Gastrocnemius medialis (tissue), 4 donors: Measurements from ENCODE around the gene MN1. TPM values are rescaled to one million over a fixed set of nuclear protein-coding genes. Genes with fewer than 3 reads are reported as not detected.

Experiments
- ATAC-seq, 2 donors: fragments of 150-250 bp; one replicate each; pipeline ENCODE4 v1.9.1; 2016
- DNase-seq, 2 donors: peaks; one replicate each; pipeline ENCODE4 v3.0.0-alpha.2; 2019
- H3K27ac ChIP-seq, 4 donors: fragments of 200-600 bp; sonication (generic); 1 replicate in 1 of 4; 2 replicates in 3 of 4; pipeline ENCODE4 v1.5.1; 2016 to 2018; ENCODE audit warnings: mild to moderate bottlenecking in 2 of 4, moderate library complexity in 1 of 4
- H3K27me3 ChIP-seq, 3 donors: fragments of 200-600 bp; sonication (generic) in 2 of 3; 1 replicate in 1 of 3; 2 replicates in 2 of 3; pipeline versions ENCODE4 v1.5.1 to v1.6.0; 2016 to 2019; ENCODE audit warnings: mild to moderate bottlenecking in 1 of 3, moderate library complexity in 1 of 3
- H3K36me3 ChIP-seq, 2 donors: fragments of 200-600 bp; sonication (generic) in 1 of 2; one replicate each; pipeline ENCODE4 v1.5.1; 2017 to 2018
- H3K4me1 ChIP-seq, 2 donors: fragments of 200-600 bp; sonication (generic) in 1 of 2; one replicate each; pipeline ENCODE4 v1.5.1; 2016 to 2017; ENCODE audit warnings: mild to moderate bottlenecking in 2 of 2
- H3K4me3 ChIP-seq, 4 donors: fragments of 200-600 bp; sonication (generic) in 3 of 4; 1 replicate in 1 of 4; 2 replicates in 3 of 4; pipeline ENCODE4 v1.5.1; 2016 to 2019; ENCODE audit warnings: mild to moderate bottlenecking in 2 of 4
- H3K9me3 ChIP-seq, 3 donors: fragments of 200-600 bp; sonication (generic) in 2 of 3; 1 replicate in 1 of 3; 2 replicates in 2 of 3; pipeline ENCODE4 v1.5.1; 2016 to 2019
- POLR2A ChIP-seq, 2 donors: fragments of 450-650 bp; IDR thresholded peaks; one replicate each; pipeline ENCODE4 v1.6.1; 2017; ENCODE audit warnings: antibody characterized with exemption in 2 of 2, mild to moderate bottlenecking in 2 of 2, moderate library complexity in 2 of 2
- in situ Hi-C, 4 donors: fragments of 200-750 bp; cut with MboI; loops; one replicate each; pipeline versions ENCODE4 v1.15.0 to v1.8.0; 2017; ENCODE audit warnings: low sequenced_read_pairs in 4 of 4
- intact Hi-C: fragments of 100-400 bp; cut with DNase I; formaldehyde crosslinking; loops from one replicate; pipeline ENCODE4 v1.15.1; 2023; ENCODE audit warnings: low total_unique reads
- total RNA-seq, 4 donors: library from RNA; depleted of rRNA; stranded (reverse); fragments of >200 nt; gene quantifications; one replicate each; pipeline versions ENCODE4 v1.1.0 to v1.2.3, GENCODE V29; 2016
- TF ChIP-seq, protein P1 (sequence below), 5 experiments: fragments of 450-650 bp in 3 of 5; fragments of 200-600 bp in 2 of 5; sonication (generic) in 2 of 5; IDR thresholded peaks in 4 of 5; conservative IDR thresholded peaks in 1 of 5; 1 replicate in 4 of 5; 2 replicates in 1 of 5; pipeline ENCODE4 v1.5.1; 2016 to 2019; ENCODE audit warnings: antibody characterized with exemption in 5 of 5, mild to moderate bottlenecking in 3 of 5, moderate library complexity in 3 of 5

The MN1 gene
- total RNA-seq, 4 donors from 2014 or later: 8.8 to 40.0 (median 36.6) TPM

DNA sequence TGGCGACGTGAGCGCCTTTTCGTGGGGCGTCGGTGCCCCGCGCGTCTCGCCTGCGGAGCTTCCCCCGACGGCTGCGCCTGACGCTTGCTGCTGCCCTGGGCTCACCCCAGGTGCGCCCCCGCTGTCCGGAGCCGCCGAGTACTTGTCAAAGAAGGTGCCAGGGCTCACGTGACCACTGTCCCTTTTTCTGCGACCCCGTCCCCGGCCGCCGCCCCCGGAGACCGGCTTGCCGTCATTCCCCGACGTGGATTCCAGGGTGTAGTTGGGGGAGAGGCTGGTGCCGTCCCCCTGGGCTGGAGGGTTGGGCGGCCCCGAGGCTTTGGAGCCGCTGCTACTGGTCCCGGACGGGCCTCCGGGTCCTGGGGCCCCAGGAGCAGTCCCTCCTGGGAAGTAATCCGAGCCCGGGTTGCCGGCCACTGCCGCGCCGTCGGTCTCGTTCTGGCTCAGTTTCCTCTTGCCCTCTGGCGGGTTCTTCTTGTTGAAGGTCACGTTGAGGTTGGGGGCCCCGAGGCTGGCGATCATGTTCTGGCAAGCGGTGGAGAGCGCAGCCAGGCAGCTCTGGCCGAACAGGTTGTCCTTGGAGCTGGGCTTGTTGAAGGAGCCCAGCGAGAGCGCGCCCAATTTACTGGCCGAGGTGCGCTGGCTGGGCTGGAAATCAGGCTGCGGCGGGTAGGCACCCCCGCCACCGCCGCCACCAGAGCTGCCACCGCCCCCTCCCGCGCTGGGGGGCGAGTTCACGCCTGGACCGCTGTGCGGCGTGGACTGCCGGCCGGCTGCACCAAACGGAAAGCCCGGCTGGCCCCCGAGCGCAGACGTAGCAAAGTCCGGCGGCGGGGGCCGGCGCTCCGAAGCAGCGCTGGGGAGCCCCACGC, 3.8 kb downstream of the MN1 start:
- Histone ChIP-seq H3K36me3 (no peaks in the 10 kb centered on the region), H3K4me3 (peak overlapping the region; percentile 78 to 99 (median 84)), H3K4me1 (peaks cover 40 to 78% of the 10 kb centered on the region in 2 donors), H3K27me3 (no peaks in the 10 kb centered on the region), H3K9me3 (no peaks in the 10 kb centered on the region), H3K27ac (peak overlapping the region; percentile 90 to 95 (median 94))
- DNase-seq: peak in 1 of 2 donors; percentile 86
- intact Hi-C loops (no loop called here), in situ Hi-C loops (loop anchor here in 1 of 4 donors (25.0 kb wide), 1 partner anchor 160 kb away; no protein-coding TSS in a partner anchor)
- TF ChIP-seq, protein P1, sequence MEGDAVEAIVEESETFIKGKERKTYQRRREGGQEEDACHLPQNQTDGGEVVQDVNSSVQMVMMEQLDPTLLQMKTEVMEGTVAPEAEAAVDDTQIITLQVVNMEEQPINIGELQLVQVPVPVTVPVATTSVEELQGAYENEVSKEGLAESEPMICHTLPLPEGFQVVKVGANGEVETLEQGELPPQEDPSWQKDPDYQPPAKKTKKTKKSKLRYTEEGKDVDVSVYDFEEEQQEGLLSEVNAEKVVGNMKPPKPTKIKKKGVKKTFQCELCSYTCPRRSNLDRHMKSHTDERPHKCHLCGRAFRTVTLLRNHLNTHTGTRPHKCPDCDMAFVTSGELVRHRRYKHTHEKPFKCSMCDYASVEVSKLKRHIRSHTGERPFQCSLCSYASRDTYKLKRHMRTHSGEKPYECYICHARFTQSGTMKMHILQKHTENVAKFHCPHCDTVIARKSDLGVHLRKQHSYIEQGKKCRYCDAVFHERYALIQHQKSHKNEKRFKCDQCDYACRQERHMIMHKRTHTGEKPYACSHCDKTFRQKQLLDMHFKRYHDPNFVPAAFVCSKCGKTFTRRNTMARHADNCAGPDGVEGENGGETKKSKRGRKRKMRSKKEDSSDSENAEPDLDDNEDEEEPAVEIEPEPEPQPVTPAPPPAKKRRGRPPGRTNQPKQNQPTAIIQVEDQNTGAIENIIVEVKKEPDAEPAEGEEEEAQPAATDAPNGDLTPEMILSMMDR (IDR thresholded peaks at IDR 0.05 in 4 of 5, conservative IDR thresholded peaks at IDR 0.05 in 1 of 5): no peak
- TF ChIP-seq POLR2A (IDR thresholded peaks at IDR 0.05): peak; percentile 10 to 24
- peak; percentile 21 to 31 for ATAC-seq

DNA sequence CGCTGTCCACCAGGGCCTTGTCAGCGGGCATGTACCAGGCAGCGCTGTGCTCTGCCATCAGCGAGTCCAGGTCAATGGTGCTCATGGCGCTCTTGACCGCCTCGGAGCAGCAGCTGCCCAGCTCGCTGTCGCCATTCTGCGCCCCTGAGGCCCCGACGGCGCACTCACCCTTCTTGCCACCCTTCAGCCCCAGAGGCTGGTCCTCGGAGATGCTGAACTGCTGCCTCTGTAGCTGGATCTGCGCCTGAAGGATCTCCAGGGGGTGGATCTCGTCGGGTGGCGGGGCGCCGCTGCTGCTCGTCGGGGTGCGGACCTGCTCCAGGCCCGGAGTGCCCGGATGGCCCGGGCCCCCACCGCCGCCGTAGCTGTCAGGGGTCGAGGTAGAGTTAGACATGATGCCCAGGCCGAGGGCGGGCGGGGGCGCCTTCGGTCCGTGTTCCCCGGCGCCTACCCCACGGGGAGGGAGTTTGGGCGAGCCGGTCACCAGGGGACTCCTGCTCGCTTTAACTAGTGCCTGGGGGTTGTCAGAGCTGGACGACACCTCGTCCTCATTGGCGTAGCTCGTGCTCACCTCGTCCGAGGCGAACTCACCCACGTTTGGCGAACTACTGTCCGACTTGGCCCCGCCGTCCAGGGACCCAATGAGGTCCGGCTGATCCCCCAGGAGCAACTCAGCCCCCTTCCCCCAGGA, 4.6 kb downstream of the MN1 start:
- no peaks in the 10 kb centered on the region for H3K27me3 ChIP-seq
- intact Hi-C loops (no loop called here), in situ Hi-C loops (loop anchor here in 1 of 4 donors (25.0 kb wide), 1 partner anchor 160 kb away; no protein-coding TSS in a partner anchor)
- peak overlapping the region; percentile 90 to 95 (median 94) for H3K27ac ChIP-seq
- TF ChIP-seq POLR2A (IDR thresholded peaks at IDR 0.05): no peak
- TF ChIP-seq, protein P1 (IDR thresholded peaks at IDR 0.05 in 4 of 5, conservative IDR thresholded peaks at IDR 0.05 in 1 of 5): no peak
- H3K4me1 ChIP-seq: peaks cover 41 to 77% of the 10 kb centered on the region in 2 donors
- ATAC-seq (no peak), DNase-seq (peak in 1 of 2 donors; percentile 58)
- peak overlapping the region; percentile 78 to 99 (median 84) for H3K4me3 ChIP-seq
- H3K9me3 ChIP-seq: no peaks in the 10 kb centered on the region
- no peaks in the 10 kb centered on the region for H3K36me3 ChIP-seq

DNA sequence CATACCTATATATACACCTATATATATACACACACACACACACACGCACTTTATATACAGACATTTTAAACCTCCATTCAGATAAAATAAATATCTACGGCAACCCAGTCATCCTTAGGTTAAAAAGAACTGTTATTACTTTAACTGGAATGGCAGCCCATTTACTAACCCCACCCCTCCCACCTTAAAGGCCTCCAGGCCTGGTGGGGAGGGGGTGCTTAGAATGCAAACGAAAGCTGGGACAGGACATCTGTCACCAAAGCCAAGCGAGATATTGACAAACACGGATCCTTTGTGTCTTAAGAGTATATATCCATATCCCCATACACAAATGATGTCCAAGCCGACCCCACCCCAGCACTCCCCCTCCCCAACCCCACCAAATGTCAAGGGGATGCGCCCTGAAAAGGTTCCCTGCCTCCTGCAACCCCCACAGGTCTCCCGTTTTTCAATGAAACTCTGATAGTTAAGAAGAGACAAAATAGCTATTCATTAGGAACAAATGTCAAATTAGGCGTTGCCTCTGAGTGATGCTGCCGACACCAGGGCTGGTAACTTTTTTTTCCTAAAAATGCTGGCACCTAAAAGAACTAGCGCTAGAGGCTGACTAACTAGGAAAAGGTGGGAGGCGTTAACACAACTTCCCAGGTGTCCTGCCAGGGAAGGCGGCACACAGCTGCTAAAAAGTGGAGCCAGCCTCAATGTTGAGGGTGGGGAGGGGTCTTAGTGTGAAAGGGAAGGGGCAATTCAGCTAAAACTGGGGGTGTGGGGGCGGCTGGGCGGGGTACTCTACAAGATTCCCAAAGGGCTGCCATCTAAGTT, 5.6 kb downstream of the MN1 start:
- no peak for ATAC-seq
- peak overlapping the region; percentile 90 to 95 (median 94) for H3K27ac ChIP-seq
- H3K9me3 ChIP-seq: no peaks in the 10 kb centered on the region
- no peaks in the 10 kb centered on the region for H3K36me3 ChIP-seq
- H3K4me1 ChIP-seq: peaks cover 52 to 88% of the 10 kb centered on the region in 2 donors
- no peaks in the 10 kb centered on the region for H3K27me3 ChIP-seq
- TF ChIP-seq, protein P1 (IDR thresholded peaks at IDR 0.05 in 4 of 5, conservative IDR thresholded peaks at IDR 0.05 in 1 of 5): no peak
- no peak for TF ChIP-seq POLR2A (IDR thresholded peaks at IDR 0.05)
- DNase-seq: no peak
- intact Hi-C loops: no loop called here
- H3K4me3 ChIP-seq: peak overlapping the region in 3 of 4 donors; percentile 40 to 99 (median 85)
- in situ Hi-C loops: loop anchor here in 1 of 4 donors (25.0 kb wide), 1 partner anchor 159 kb away; no protein-coding TSS in a partner anchor

DNA sequence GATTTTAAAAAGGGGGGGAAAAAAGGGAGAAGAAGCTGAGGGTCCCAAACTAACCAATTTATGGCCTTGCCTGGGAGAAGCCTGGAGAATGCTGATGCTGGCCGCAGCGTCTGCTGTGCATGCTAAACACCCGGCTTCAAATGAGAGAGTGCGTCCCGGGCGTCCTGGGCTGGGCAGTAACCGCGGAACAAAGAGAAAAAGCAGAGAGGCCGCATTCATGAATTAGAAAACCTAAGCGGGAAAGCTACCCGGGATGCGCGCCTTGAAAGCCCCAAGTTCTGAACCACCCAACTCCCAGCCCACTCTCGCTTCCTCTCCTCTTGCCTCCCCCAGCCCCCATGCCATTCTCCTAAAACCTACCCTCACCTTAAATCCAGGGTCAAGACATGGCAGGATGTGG, 6.5 kb downstream of the MN1 start:
- in situ Hi-C loops: loop anchor here in 1 of 4 donors (25.0 kb wide), 1 partner anchor 158 kb away; no protein-coding TSS in a partner anchor
- Histone ChIP-seq H3K27me3 (no peaks in the 10 kb centered on the region), H3K36me3 (no peaks in the 10 kb centered on the region), H3K27ac (peak overlapping the region; percentile 90 to 95 (median 94)), H3K4me3 (peak overlapping the region in 1 of 4 donors; percentile 99), H3K4me1 (peaks cover 59 to 86% of the 10 kb centered on the region in 2 donors), H3K9me3 (no peaks in the 10 kb centered on the region)
- no peak for ATAC-seq
- TF ChIP-seq, protein P1 (IDR thresholded peaks at IDR 0.05 in 4 of 5, conservative IDR thresholded peaks at IDR 0.05 in 1 of 5): no peak
- no peak for TF ChIP-seq POLR2A (IDR thresholded peaks at IDR 0.05)
- no peak for DNase-seq
- intact Hi-C loops: no loop called here
